A549 (cell line): ENCODE results near the gene TM4SF4. TPM values are rescaled to one million over a fixed set of nuclear protein-coding genes. Genes with fewer than 3 reads are reported as not detected.

Experiments used
- ATAC-seq, 2 experiments: fragments of 200-7000 bp in 1 of 2; fragments of >200 bp in 1 of 2; cut with Nextera tagmentation in 1 of 2; cut with Tn5 transposase in 1 of 2; 3 replicates each; pipeline versions ENCODE4 v1.8.0 to v1.9.1; 2018 to 2020; ENCODE audit warnings: mild to moderate bottlenecking in 1 of 2, moderate library complexity in 1 of 2
- CTCF ChIA-PET: fragments of 300-600 bp; sonication (Branson Sonifier 250); formaldehyde crosslinking; extraction: SDS; loops from one replicate; lab custom pipeline; 2021; ENCODE audit warnings: antibody characterized with exemption, inconsistent platforms; lab: Yijun Ruan, JAX
- POLR2A ChIA-PET: fragments of 350-600 bp; formaldehyde crosslinking; extraction: SDS; loops from one replicate; lab custom pipeline; 2021; ENCODE audit warnings: antibody characterized with exemption, inconsistent platforms; lab: Yijun Ruan, JAX
- DNase-seq, 2 experiments: peaks; one replicate each; pipeline versions ENCODE4 v3.0.0 to v3.0.0-alpha.2; 2011 to 2016; ENCODE audit warnings: low read depth in 1 of 2, low spot score in 1 of 2
- FAIRE-seq: peaks from 2 replicates; lab custom pipeline; 2011; peaks lifted over from hg19 to GRCh38; lab: Jason Lieb, UNC
- H3K27ac ChIP-seq, 2 experiments: fragments of >200 bp; sonication (Bioruptor Twin); formaldehyde crosslinking; 3 replicates each; pipeline ENCODE4 v1.5.1; 2016 to 2017
- H3K4me1 ChIP-seq: fragments of >200 bp; sonication (Bioruptor Twin); formaldehyde crosslinking; 3 replicates; pipeline ENCODE4 v1.6.1; 2016
- H3K4me2 ChIP-seq: fragments of >200 bp; sonication (Bioruptor Twin); formaldehyde crosslinking; 3 replicates; pipeline ENCODE4 v1.6.1; 2016
- H3K4me3 ChIP-seq: fragments of >200 bp; sonication (Bioruptor Twin); formaldehyde crosslinking; 3 replicates; pipeline ENCODE4 v1.5.1; 2016
- H3K9me3 ChIP-seq: fragments of >200 bp; sonication (Bioruptor Twin); formaldehyde crosslinking; 3 replicates; pipeline ENCODE4 v1.6.1; 2016
- BHLHE40 ChIP-seq: IDR thresholded peaks from 2 replicates; pipeline ENCODE4 v1.6.1; 2012; ENCODE audit warnings: low read depth, low read length, inconsistent platforms
- CBX8 ChIP-seq: fragments of 200-600 bp; sonication (generic); IDR thresholded peaks from 2 replicates; pipeline ENCODE4 v1.6.1; 2016
- CHD2 ChIP-seq: fragments of 150-350 bp; IDR thresholded peaks from 2 replicates; pipeline ENCODE4 v1.6.1; 2014; ENCODE audit warnings: low read length; ENCODE audit not compliant: partially characterized antibody
- CHD4 ChIP-seq: fragments of 200-600 bp; sonication (generic); IDR thresholded peaks from 2 replicates; pipeline ENCODE4 v1.6.1; 2016; ENCODE audit warnings: antibody characterized with exemption, mild to moderate bottlenecking, borderline replicate concordance
- ESRRA ChIP-seq: fragments of 150-350 bp; IDR thresholded peaks from 2 replicates; pipeline ENCODE4 v1.6.1; 2014; ENCODE audit warnings: mild to moderate bottlenecking, low read length, borderline replicate concordance
- FOXS1 ChIP-seq: fragments of 250-450 bp; sonication (Bioruptor Pico); IDR thresholded peaks from 2 replicates; pipeline ENCODE4 v1.5.0; 2020; ENCODE audit warnings: mild to moderate bottlenecking, moderate library complexity
- HOXA7 ChIP-seq: fragments of 250-450 bp; sonication (Bioruptor Pico); IDR thresholded peaks from 2 replicates; pipeline ENCODE4 v1.5.0; 2020; ENCODE audit warnings: mild to moderate bottlenecking, moderate library complexity
- MAZ ChIP-seq: fragments of 150-350 bp; IDR thresholded peaks from 2 replicates; pipeline ENCODE4 v1.6.1; 2014; ENCODE audit warnings: antibody characterized with exemption, low read depth, low read length, borderline replicate concordance
- NFE2L2 ChIP-seq: fragments of 150-350 bp; conservative IDR thresholded peaks from 2 replicates; pipeline ENCODE4 v1.6.1; 2014; ENCODE audit warnings: low read length
- NPAS2 ChIP-seq: fragments of 250-450 bp; sonication (Bioruptor Pico); IDR thresholded peaks from 2 replicates; pipeline ENCODE4 v1.8.0; 2022; ENCODE audit warnings: mild to moderate bottlenecking, moderate library complexity, borderline replicate concordance
- NR3C1 ChIP-seq: fragments of >200 bp; sonication (Bioruptor Twin); formaldehyde crosslinking; IDR thresholded peaks from 3 replicates; pipeline ENCODE4 v1.6.1; 2017
- POLR2AphosphoS2 ChIP-seq: conservative IDR thresholded peaks from 2 replicates; pipeline ENCODE4 v1.6.1; 2012; ENCODE audit warnings: low read length, improper control_type of control experiment, inconsistent platforms
- RAD21 ChIP-seq, 2 experiments: fragments of >200 bp in 1 of 2; sonication (Bioruptor Twin) in 1 of 2; formaldehyde crosslinking in 1 of 2; IDR thresholded peaks in 1 of 2; conservative IDR thresholded peaks in 1 of 2; 2 replicates in 1 of 2; 3 replicates in 1 of 2; pipeline ENCODE4 v1.6.1; 2012 to 2018; ENCODE audit warnings: inconsistent platforms in 1 of 2
- RNF2 ChIP-seq: fragments of 200-600 bp; sonication (generic); IDR thresholded peaks from 2 replicates; pipeline ENCODE4 v1.6.1; 2016; ENCODE audit warnings: low read depth, mild to moderate bottlenecking, antibody characterized with exemption, moderate library complexity, borderline replicate concordance
- SMC3 ChIP-seq: fragments of >200 bp; sonication (Bioruptor Twin); formaldehyde crosslinking; IDR thresholded peaks from 3 replicates; pipeline ENCODE4 v1.6.1; 2018; ENCODE audit warnings: inconsistent platforms
- ZFP36 ChIP-seq: fragments of 450-650 bp; IDR thresholded peaks from 2 replicates; pipeline ENCODE4 v1.6.1; 2014; ENCODE audit warnings: borderline replicate concordance; ENCODE audit not compliant: partially characterized antibody
- ZNF302 ChIP-seq: fragments of 250-450 bp; sonication (Bioruptor Pico); IDR thresholded peaks from 2 replicates; pipeline ENCODE4 v1.9.0; 2021; ENCODE audit warnings: inconsistent platforms, mild to moderate bottlenecking, moderate library complexity
- WGBS: methylation state at CpG from one replicate; pipeline ENCODE4 v1.1.6; 2017; ENCODE audit errors: missing lambda C conversion rate; 5-methylcytosine and 5-hydroxymethylcytosine counted together
- polyA plus RNA-seq, 4 experiments: library from polyadenylated mRNA; depleted of rRNA in 3 of 4; stranded (reverse); fragments of >200 nt; fragmentation: RNase III in 1 of 4; extraction: RNeasy Plus Mini Kit Qiagen cat#74134 plus additional on column Dnase treatment in 1 of 4; gene quantifications; 2 replicates in 3 of 4; 3 replicates in 1 of 4; pipeline ENCODE4 v1.2.3, GENCODE V29; 2011 to 2017
- TF ChIP-seq, protein P1 (sequence below): fragments of 450-650 bp; IDR thresholded peaks from 2 replicates; pipeline ENCODE4 v1.6.1; 2014; ENCODE audit warnings: antibody characterized with exemption
- TF ChIP-seq, protein P2 (sequence below): fragments of >200 bp; sonication (Bioruptor Twin); formaldehyde crosslinking; IDR thresholded peaks from 3 replicates; pipeline ENCODE4 v1.5.1; 2016
- TF ChIP-seq, protein P3 (sequence below): IDR thresholded peaks from 2 replicates; pipeline ENCODE4 v1.6.1; 2012

TM4SF4 gene
- polyA plus RNA-seq, 2 of the 4 experiments (the other 2 are of a cell fraction): 17.4 to 45.2 TPM

DNA sequence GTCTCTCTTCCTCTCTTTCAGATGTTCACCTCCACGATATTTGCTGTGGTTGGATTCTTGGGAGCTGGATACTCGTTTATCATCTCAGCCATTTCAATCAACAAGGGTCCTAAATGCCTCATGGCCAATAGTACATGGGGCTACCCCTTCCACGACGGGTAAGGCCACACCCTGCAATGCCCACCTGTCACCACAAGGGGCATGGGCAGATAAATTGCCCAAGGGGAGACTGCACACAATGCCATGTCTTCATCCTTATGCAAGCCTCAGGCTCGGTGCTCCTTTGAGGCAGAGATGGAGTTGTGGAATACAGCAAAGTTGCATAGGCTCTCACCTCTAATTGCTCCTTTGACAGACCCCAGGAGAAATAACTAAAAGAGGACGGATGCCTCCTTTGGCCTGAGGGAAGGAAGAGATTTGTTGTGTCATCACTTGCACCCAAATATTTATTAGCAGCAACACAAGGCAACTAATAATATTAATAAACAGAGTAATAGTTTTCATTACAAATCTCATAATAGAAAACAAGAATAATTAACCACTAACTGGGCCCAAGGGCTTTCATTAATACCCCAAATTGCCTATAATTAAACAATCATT lies 13.2 kb downstream of the TM4SF4 start:
- no peaks in the 10 kb centered on the region for H3K9me3 ChIP-seq
- ATAC-seq: peak; percentile 66 to 77; a peak in 4 of 6 replicates
- no peak overlapping the region for H3K4me3 ChIP-seq
- TF ChIP-seq RNF2 (no peak), RAD21 (conservative IDR thresholded peaks at IDR 0.05 in 1 of 2, IDR thresholded peaks at IDR 0.05 in 1 of 2) (peak in 1 of 2 experiments; percentile 18; a peak in 1 of 5 replicates)
- FAIRE-seq: no peak
- DNase-seq: peak in 1 of 2 experiments; percentile 62
- WGBS: 80% methylated on average over 6 of the region's 6 CpGs
- H3K4me2 ChIP-seq: no peak overlapping the region
- H3K4me1 ChIP-seq: no peaks in the 10 kb centered on the region; the same call in 2 of the 3 replicates
- CTCF ChIA-PET: interaction anchor here (0.6 to 8.7 kb wide), 4 partner anchors 7 to 321 kb away, joined by 3 to 52 read pairs (median 3); no protein-coding TSS in a partner anchor
- no peak overlapping the region; a peak in 1 of 6 replicates for H3K27ac ChIP-seq
- POLR2A ChIA-PET: no interaction called here

DNA sequence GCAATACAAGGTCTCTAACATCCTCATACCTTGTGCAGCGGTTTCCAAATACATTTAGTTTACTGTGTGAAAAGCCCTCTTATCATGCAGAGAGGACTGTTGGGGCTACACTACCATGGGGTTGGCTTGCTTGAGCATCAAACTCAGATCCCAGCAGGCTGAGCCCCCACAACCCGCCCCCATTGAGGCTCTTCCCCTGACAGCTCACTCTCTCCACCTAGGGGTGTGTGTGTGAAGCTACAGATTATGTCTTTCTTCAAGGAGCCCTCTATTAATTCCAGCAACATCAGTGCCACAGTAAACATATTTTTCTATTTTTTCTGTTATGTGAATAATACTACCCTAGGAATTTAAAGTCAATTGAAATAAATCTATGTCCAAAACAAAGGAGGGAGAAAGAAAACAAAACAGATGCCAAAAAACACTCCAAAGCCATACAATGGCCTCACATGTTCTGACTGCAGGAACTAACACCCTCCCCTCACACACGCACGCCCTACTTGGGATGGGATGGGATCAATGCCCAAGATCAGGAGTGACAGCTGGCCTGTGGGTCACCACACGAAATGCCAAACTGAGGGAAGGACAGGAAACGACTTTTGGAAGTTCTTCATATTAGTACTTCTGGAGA lies 14.7 kb downstream of the TM4SF4 start:
- ChIA-PET POLR2A (no interaction called here), CTCF (interaction anchor here (0.6 to 8.7 kb wide), 14 partner anchors 9 to 533 kb away, joined by 3 to 52 read pairs (median 4); partner anchors contain the start of gene TM4SF4)
- Histone ChIP-seq H3K4me3 (no peak overlapping the region), H3K4me1 (no peaks in the 10 kb centered on the region; the same call in 2 of the 3 replicates), H3K4me2 (no peak overlapping the region), H3K9me3 (no peaks in the 10 kb centered on the region), H3K27ac (peak overlapping the region in 1 of 2 experiments; percentile 12; a peak in 1 of 6 replicates)
- TF ChIP-seq ESRRA (no peak), BHLHE40 (no peak), NFE2L2 (no peak), NR3C1 (no peak), FOXS1 (CRISPR knock-in tag) (no peak), POLR2AphosphoS2 (no peak), CHD4 (no peak), ZFP36 (no peak), HOXA7 (CRISPR knock-in tag) (no peak), NPAS2 (CRISPR knock-in tag) (no peak), CHD2 (no peak), SMC3 (peak; percentile 63), CBX8 (no peak), ZNF302 (CRISPR knock-in tag) (no peak), RAD21 (conservative IDR thresholded peaks at IDR 0.05 in 1 of 2, IDR thresholded peaks at IDR 0.05 in 1 of 2) (peak; percentile 73 to 79), MAZ (no peak)
- TF ChIP-seq, protein P1, sequence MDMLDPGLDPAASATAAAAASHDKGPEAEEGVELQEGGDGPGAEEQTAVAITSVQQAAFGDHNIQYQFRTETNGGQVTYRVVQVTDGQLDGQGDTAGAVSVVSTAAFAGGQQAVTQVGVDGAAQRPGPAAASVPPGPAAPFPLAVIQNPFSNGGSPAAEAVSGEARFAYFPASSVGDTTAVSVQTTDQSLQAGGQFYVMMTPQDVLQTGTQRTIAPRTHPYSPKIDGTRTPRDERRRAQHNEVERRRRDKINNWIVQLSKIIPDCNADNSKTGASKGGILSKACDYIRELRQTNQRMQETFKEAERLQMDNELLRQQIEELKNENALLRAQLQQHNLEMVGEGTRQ: no peak
- TF ChIP-seq, protein P2, sequence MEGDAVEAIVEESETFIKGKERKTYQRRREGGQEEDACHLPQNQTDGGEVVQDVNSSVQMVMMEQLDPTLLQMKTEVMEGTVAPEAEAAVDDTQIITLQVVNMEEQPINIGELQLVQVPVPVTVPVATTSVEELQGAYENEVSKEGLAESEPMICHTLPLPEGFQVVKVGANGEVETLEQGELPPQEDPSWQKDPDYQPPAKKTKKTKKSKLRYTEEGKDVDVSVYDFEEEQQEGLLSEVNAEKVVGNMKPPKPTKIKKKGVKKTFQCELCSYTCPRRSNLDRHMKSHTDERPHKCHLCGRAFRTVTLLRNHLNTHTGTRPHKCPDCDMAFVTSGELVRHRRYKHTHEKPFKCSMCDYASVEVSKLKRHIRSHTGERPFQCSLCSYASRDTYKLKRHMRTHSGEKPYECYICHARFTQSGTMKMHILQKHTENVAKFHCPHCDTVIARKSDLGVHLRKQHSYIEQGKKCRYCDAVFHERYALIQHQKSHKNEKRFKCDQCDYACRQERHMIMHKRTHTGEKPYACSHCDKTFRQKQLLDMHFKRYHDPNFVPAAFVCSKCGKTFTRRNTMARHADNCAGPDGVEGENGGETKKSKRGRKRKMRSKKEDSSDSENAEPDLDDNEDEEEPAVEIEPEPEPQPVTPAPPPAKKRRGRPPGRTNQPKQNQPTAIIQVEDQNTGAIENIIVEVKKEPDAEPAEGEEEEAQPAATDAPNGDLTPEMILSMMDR: peak; percentile 60
- TF ChIP-seq, protein P3, sequence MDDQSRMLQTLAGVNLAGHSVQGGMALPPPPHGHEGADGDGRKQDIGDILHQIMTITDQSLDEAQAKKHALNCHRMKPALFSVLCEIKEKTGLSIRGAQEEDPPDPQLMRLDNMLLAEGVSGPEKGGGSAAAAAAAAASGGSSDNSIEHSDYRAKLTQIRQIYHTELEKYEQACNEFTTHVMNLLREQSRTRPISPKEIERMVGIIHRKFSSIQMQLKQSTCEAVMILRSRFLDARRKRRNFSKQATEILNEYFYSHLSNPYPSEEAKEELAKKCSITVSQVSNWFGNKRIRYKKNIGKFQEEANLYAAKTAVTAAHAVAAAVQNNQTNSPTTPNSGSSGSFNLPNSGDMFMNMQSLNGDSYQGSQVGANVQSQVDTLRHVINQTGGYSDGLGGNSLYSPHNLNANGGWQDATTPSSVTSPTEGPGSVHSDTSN: no peak
- no peak for FAIRE-seq
- DNase-seq: peak in 1 of 2 experiments; percentile 46
- WGBS: 48% methylated on average over 6 of the region's 6 CpGs
- peak; percentile 53 to 82; a peak in 5 of 6 replicates for ATAC-seq
